ENCODE results near the gene PUM2.

DNA sequence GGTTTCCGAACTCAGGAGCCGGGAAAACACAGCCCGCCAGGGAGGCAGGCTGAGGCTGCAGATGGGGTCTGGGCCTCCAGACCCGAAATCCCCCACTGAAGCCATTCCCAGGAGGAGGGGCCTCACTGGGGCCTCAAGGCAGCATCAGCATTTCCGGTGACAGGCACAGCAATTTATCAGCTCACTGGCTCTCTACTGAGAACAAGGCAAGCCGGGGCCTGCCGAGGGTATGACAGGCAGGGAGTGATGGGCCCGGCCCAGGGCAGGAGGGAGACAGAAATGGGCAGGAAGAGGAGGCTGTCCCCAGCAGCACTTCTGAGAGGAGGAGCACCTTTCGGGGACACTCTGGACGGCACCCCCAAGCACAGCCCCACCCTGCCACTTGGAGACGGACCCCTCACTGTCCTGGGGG lies 138.2 kb downstream of the PUM2 start:
- TF ChIP-seq TAF1 (IDR thresholded peaks at IDR 0.05; ENCODE audit: low read depth) (no peak), TEAD4 (IDR thresholded peaks at IDR 0.05) (no peak), USF1 (IDR thresholded peaks at IDR 0.05) (no peak), TCF12 (IDR thresholded peaks at IDR 0.05; ENCODE audit: low read depth) (no peak), CREB1 (IDR thresholded peaks at IDR 0.05; ENCODE audit: low read depth) (no peak), FOXM1 (IDR thresholded peaks at IDR 0.05; ENCODE audit: borderline replicate concordance, low read depth) (no peak), EP300 (IDR thresholded peaks at IDR 0.05; ENCODE audit: borderline replicate concordance) (no peak), EGR1 (IDR thresholded peaks at IDR 0.05) (no peak), YY1 (IDR thresholded peaks at IDR 0.05; ENCODE audit: low read depth) (no peak), ZBTB7A (IDR thresholded peaks at IDR 0.05; ENCODE audit: low read depth) (no peak), RAD21 (IDR thresholded peaks at IDR 0.05; ENCODE audit: low read depth) (no peak)
- TF ChIP-seq, protein P1, sequence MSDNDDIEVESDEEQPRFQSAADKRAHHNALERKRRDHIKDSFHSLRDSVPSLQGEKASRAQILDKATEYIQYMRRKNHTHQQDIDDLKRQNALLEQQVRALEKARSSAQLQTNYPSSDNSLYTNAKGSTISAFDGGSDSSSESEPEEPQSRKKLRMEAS (IDR thresholded peaks at IDR 0.05), result no peak
